T-helper 17 cell (primary cell): Measurements from ENCODE around the gene KIAA0513. TPM values are rescaled to one million over a fixed set of nuclear protein-coding genes. Genes with fewer than 3 reads are reported as not detected.
"Not testable (repeated sequence)": the region's sequence is repeated elsewhere in the genome, so short reads cannot be mapped to it uniquely, and the experiment has no call there.

Experiments
- ATAC-seq: fragments of 150-1000 bp; cut with Tn5 transposase; 2 replicates; pipeline ENCODE4 v1.10.0; 2021; ENCODE audit warnings: mild to moderate bottlenecking, moderate library complexity
- DNase-seq, 3 donors: peaks; one replicate each; pipeline versions ENCODE4 v3.0.0 to v3.0.0-alpha.2; 2020 to 2021
- H3K9me3 ChIP-seq: one replicate; pipeline ENCODE4 v1.7.0; 2013; ENCODE audit warnings: low read length, mild to moderate bottlenecking; ENCODE audit not compliant: control insufficient read depth, poor library complexity, severe bottlenecking
- H3K27ac Mint-ChIP-seq: one replicate; pipeline ENCODE4 v1.8.0; 2022; ENCODE audit warnings: mild to moderate bottlenecking, moderate library complexity, mixed read lengths
- H3K27me3 Mint-ChIP-seq: one replicate; pipeline ENCODE4 v1.8.0; 2022; ENCODE audit warnings: mixed read lengths
- H3K36me3 Mint-ChIP-seq: one replicate; pipeline ENCODE4 v1.8.0; 2022; ENCODE audit warnings: low read depth, mixed read lengths
- H3K4me1 Mint-ChIP-seq: one replicate; pipeline ENCODE4 v1.8.0; 2022; ENCODE audit warnings: mild to moderate bottlenecking, mixed read lengths
- H3K4me3 Mint-ChIP-seq: one replicate; pipeline ENCODE4 v1.8.0; 2022; ENCODE audit warnings: mild to moderate bottlenecking, moderate library complexity, mixed read lengths
- total RNA-seq, 4 donors: library from RNA in 2 of 4; stranded (reverse) in 2 of 4; gene quantifications; one replicate each; pipeline ENCODE4 v1.2.3 and lab custom pipeline; 2022 to 2026

KIAA0513 gene
- total RNA-seq, 2 donors from 2014 or later, result 8.1 to 35.0 TPM

DNA sequence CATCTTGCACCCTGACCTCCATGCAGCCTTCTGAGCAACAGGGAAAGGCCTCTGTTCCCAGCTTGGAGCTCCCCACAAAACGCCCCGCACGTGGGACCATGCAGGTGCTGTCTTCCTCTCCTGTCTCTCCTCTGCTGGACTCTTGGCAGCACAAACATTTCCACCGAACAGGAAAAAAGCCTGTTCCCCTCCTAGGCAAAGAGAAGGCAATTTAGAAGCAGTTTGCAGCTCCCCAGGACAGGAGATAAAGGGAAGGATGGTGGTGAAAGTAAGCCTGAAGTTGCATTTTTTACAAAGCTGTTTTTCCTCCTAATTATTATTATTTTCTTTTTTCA, 92.4 kb downstream of the KIAA0513 start:
- no peaks in the 10 kb centered on the region for H3K9me3 ChIP-seq
- peaks cover 5% of the 10 kb centered on the region for H3K4me1 Mint-ChIP-seq
- DNase-seq (no peak), ATAC-seq (no peak)
- H3K36me3 Mint-ChIP-seq, result no peaks in the 10 kb centered on the region
- H3K4me3 Mint-ChIP-seq, result no peak overlapping the region
- no peaks in the 10 kb centered on the region for H3K27me3 Mint-ChIP-seq
- H3K27ac Mint-ChIP-seq, result no peak overlapping the region

DNA sequence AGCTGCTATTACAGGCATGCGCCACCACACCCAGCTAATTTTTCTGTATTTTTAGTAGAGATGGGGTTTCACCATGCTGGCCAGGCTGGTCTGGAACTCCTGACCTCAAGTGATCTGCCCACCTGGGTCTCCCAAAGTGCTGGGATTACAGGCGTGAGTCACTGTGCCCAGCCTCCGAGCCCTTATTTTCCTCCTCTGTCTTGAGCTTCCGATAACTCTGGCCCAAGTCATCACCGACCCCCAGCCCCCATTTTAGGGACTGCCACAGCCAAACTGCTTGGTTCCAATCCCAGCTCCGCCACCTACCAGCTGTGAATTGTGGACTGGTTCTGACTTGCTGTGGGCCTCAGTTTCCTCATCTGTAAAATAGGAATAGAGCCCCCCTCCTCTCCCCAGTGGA, 95.8 kb downstream of the KIAA0513 start:
- H3K4me1 Mint-ChIP-seq, H3K27me3 Mint-ChIP-seq, H3K4me3 Mint-ChIP-seq, H3K36me3 Mint-ChIP-seq, DNase-seq, ATAC-seq, H3K9me3 ChIP-seq, H3K27ac Mint-ChIP-seq: not testable (repeated sequence)

DNA sequence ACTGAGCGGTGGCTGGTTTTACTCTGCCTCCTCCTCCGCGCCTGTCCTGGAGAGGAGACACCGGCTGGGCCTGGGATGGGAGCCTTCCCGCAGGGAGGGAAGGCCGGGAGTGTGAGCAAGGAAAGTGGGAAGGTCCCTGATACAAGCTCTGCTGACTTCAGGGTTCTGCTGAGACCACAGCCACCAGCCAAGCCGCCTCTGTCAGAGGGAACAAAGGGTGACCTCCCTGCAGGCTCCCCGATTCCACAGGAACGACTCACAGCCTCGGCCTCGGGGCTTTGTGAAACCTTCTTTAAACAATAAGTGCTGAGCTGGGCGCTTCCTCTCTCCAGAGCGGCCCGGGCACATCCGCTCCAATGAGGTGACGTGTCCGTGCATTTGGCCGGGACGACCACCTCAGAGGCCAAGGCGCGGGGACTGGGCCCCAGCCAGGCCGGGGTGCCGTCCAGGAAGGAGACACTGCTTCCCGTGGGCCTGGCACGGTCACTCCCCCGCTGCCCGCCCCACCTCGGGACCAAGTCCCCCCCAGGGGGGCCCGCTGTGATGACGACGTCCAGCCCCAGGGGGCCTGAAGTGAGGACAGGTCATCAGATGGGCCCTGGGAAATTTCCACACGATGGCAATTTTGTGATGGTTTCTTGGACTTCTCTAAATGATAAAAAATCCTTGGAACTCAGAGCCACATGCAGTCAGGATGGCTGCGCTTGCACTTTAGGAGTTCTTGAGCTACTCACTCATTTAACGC, 96.5 kb downstream of the KIAA0513 start:
- no peaks in the 10 kb centered on the region for H3K27me3 Mint-ChIP-seq
- no peaks in the 10 kb centered on the region for H3K36me3 Mint-ChIP-seq
- no peak overlapping the region for H3K4me3 Mint-ChIP-seq
- H3K9me3 ChIP-seq, result no peaks in the 10 kb centered on the region
- H3K27ac Mint-ChIP-seq, result no peak overlapping the region
- H3K4me1 Mint-ChIP-seq, result peaks cover 3% of the 10 kb centered on the region
- ATAC-seq (no peak), DNase-seq (no peak)

DNA sequence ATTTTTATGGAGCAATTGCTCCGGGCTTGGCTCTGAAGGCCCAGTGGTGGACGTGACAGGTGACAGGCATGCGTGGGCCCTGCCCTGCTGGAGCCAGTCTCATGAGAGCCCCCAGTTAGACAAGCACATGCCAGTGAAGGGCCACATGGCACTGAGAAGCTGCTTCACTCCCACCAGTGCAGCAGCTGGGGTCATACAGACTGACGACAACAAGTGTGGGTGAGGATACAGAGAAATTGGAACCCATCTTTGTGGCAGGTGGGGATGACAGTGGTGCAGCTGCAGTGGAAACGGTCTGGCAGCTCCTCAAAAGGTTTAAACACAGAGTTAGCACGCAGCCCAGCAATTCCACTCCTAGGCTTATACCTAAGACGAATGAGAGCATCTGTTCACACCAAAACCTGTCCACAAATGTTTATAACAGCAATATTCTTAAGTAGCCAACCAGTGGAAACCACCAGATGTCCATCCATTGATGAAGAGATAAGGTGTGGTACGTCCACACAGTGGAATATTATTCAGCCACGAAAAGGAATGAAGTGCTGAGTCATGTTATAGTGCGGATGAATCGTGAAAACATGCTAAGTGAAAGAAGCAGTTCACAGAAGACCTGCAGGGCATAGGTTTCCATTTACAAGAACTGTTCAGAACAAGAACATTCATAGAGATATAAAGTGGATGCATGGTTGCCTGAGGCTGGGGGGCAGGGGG, 97.2 kb downstream of the KIAA0513 start:
- H3K27ac Mint-ChIP-seq, result no peak overlapping the region
- no peak for DNase-seq
- H3K9me3 ChIP-seq, result no peaks in the 10 kb centered on the region
- H3K4me3 Mint-ChIP-seq, result no peak overlapping the region
- no peaks in the 10 kb centered on the region for H3K27me3 Mint-ChIP-seq
- ATAC-seq, result no peak
- peaks cover 3% of the 10 kb centered on the region for H3K4me1 Mint-ChIP-seq
- no peaks in the 10 kb centered on the region for H3K36me3 Mint-ChIP-seq

DNA sequence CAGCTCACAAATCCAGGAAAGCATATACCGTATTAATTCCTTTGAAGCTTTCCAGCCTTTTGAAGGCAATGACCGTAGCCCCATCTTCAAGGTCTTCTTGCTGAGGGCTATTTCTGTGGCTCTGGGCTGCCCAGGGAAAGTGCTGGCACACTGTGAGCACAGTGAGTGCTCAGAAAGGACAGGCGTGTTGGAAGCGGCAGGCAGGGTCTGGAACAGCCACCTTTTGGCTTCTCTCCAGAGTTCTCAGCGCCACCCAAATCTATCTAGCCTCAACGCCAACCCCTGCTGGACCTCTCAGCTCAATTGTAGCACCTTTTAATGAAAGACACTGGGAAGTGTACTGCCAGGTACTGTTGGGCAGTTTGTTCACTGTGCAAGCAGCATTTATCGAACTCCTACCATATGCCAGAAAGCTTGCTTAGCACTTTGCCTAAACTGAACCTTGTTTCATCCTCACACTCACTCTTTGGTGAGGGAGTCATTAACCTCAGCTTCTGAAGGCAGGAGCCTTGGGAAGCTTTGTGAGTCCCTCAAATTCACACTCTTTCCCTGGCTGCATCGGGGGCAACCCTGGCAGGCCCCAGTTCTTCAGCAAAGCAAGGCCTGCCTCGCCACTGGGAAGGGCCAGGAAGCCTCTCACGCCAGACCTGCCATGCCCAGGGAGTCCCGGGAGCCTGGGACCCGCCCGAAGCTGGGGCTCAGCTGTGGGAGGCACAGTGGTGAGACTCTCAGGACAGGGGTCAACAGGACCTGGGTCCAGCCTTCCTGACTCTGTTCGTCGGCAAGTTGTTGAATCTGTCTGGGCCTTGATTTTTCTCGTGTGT, 98.2 kb downstream of the KIAA0513 start:
- DNase-seq (no peak), ATAC-seq (no peak)
- Mint-ChIP-seq H3K27me3 (no peaks in the 10 kb centered on the region), H3K27ac (no peak overlapping the region), H3K36me3 (no peaks in the 10 kb centered on the region), H3K4me3 (no peak overlapping the region), H3K4me1 (peaks cover 3% of the 10 kb centered on the region)
- no peaks in the 10 kb centered on the region for H3K9me3 ChIP-seq

- ATAC-seq (no peak), DNase-seq (no peak)
- peaks cover 3% of the 10 kb centered on the region for H3K4me1 Mint-ChIP-seq
- no peak overlapping the region for H3K4me3 Mint-ChIP-seq
- H3K9me3 ChIP-seq, result no peaks in the 10 kb centered on the region
- no peak overlapping the region for H3K27ac Mint-ChIP-seq
- no peaks in the 10 kb centered on the region for H3K36me3 Mint-ChIP-seq
- H3K27me3 Mint-ChIP-seq, result no peaks in the 10 kb centered on the region
Observed at GRCh38 chr16:85126394-85126704, 98.8 kb downstream of the KIAA0513 start.

DNA sequence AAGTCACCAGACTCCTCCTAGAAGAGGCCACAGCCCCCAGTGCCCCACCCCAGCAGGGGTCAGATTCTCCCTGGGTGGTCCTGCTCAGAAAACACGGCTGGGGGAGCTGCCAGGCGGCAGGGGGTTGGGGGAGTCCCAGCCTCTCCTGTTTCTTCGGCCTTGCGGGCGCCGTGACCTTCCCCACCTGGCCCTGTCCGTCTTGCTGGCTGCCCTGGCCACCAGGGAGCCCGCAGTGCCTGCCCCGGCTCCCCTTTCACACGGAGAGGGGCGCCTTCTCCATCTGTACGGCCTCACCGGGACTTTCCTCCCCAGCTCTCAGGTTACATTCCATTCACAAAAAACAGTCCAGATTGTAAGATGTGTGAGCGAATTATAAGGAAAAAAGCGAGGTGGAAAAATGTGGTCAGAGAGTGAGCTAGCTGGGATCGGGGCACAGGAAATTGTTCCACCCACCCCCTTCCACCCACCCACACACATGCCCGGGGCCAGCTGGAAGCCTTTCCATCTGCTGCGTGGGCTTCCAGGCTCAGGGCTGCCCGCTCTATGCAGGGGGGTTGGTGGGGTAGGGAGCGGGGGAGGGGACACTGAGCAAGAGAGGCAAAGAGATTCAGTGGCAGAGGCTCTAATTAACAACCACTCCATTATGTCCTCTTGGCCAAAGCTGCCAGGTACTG, 99.2 kb downstream of the KIAA0513 start:
- Mint-ChIP-seq H3K27me3 (no peaks in the 10 kb centered on the region), H3K4me1 (peaks cover 3% of the 10 kb centered on the region), H3K4me3 (no peak overlapping the region), H3K36me3 (no peaks in the 10 kb centered on the region), H3K27ac (no peak overlapping the region)
- H3K9me3 ChIP-seq, result no peaks in the 10 kb centered on the region
- no peak for ATAC-seq
- no peak for DNase-seq

DNA sequence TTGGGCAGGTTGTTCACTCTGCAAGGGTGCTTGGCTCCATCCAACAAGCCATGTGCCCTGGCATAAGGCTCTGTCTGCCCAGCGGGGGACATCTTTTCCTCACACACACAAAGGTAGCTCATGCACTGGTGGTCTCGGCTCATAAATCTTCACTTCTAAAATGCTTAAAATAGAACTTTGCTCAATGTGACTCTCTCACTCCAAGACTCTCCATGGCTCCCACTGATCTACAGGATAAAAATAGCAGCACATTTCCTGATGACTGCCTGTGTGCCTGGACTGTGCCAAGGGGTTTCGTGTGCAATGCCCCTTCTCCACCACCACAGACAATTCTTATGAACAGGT, 99.8 kb downstream of the KIAA0513 start:
- ATAC-seq (no peak), DNase-seq (no peak)
- H3K9me3 ChIP-seq, result no peaks in the 10 kb centered on the region
- no peak overlapping the region for H3K4me3 Mint-ChIP-seq
- H3K27me3 Mint-ChIP-seq, result no peaks in the 10 kb centered on the region
- H3K27ac Mint-ChIP-seq, result no peak overlapping the region
- no peaks in the 10 kb centered on the region for H3K36me3 Mint-ChIP-seq
- H3K4me1 Mint-ChIP-seq, result peaks cover 3% of the 10 kb centered on the region

DNA sequence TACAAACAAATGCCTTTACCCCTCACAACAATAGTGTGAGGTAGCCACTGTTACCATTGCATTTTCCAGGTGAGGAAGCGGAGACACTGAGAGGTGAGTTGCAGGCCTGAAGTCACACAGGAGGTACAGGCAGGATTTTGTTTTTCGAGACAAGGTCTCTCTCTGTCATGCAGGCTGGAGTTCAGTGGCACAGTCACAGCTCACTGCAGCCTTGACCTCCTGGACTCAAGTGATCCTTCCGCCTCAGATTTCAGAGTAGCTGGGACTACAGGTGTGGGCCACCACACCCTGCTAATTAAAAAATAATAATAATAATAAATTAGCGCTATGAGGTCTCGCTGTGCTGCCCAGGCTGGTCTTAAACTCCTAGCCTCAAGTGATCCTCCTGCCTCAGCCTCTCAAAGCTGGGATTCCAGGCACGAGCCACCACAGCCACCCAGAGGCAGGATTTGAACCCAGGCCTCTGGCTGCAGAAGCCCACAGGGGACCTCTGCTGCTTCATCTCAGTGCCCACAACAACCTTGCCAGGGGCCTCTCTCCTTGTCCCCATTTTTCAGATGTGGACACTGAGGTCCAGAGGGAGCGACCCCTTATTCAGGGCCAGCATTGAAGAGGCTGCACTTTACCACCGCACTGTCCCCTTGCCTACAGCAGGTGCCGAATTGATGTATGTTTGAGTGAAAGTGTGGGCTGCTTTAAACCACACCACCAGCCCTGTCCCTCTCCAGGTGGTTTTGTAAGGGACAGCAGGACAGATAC, 100.7 kb downstream of the KIAA0513 start:
- Mint-ChIP-seq H3K4me3 (no peak overlapping the region), H3K27me3 (no peaks in the 10 kb centered on the region), H3K36me3 (no peaks in the 10 kb centered on the region), H3K27ac (no peak overlapping the region), H3K4me1 (peaks cover 3% of the 10 kb centered on the region)
- ATAC-seq, result no peak
- no peak for DNase-seq
- H3K9me3 ChIP-seq, result no peaks in the 10 kb centered on the region

DNA sequence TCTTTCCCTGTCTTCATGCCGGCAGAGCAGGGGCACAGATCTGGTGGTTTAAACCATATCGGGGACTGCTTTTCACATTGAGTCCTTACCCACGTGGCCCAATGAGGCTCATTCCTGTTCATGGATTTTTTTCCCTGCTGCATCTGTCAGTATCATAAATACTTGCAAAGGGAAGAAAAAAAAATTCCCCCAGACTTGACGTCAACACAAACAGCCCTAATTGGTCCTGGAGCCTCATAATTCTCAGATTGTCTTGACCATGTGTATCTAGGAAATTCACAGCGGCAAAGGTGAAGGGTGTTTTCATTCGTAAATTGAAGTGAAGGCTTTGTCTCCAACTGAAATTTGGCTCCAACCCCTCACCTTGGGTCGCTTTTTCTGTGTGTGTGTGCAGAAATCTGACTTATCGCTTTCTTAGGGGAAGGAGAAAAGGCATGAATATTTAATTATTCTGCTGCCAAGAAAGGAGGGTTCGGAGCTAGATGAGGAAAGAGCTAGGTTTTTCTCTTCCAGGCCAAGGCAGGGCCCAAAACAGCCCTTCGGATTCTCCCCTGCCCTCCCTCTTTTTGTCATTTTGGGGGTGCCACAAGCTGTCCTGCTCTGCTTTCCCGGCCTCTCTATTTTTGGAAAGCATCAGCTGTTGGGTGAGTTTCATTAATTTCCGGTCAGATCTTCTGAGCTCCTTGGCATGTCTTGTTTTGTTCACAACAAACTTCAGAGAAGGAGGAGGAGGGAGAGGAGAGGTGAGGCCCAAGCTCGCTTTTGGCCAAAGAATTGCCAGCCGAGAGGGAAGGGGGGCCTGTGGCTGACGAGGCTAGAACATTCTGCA, 102.5 kb downstream of the KIAA0513 start:
- DNase-seq (no peak), ATAC-seq (no peak)
- H3K4me3 Mint-ChIP-seq, result no peak overlapping the region
- no peaks in the 10 kb centered on the region for H3K9me3 ChIP-seq
- H3K27ac Mint-ChIP-seq, result no peak overlapping the region
- H3K27me3 Mint-ChIP-seq, result no peaks in the 10 kb centered on the region
- H3K36me3 Mint-ChIP-seq, result no peaks in the 10 kb centered on the region
- no peaks in the 10 kb centered on the region for H3K4me1 Mint-ChIP-seq

- H3K9me3 ChIP-seq, result no peaks in the 10 kb centered on the region
- Mint-ChIP-seq H3K4me1 (no peaks in the 10 kb centered on the region), H3K27ac (no peak overlapping the region), H3K4me3 (no peak overlapping the region), H3K36me3 (no peaks in the 10 kb centered on the region), H3K27me3 (peaks cover 2% of the 10 kb centered on the region)
- DNase-seq (no peak), ATAC-seq (no peak)
Observed at GRCh38 chr16:85130705-85131028, 103.1 kb downstream of the KIAA0513 start.

DNA sequence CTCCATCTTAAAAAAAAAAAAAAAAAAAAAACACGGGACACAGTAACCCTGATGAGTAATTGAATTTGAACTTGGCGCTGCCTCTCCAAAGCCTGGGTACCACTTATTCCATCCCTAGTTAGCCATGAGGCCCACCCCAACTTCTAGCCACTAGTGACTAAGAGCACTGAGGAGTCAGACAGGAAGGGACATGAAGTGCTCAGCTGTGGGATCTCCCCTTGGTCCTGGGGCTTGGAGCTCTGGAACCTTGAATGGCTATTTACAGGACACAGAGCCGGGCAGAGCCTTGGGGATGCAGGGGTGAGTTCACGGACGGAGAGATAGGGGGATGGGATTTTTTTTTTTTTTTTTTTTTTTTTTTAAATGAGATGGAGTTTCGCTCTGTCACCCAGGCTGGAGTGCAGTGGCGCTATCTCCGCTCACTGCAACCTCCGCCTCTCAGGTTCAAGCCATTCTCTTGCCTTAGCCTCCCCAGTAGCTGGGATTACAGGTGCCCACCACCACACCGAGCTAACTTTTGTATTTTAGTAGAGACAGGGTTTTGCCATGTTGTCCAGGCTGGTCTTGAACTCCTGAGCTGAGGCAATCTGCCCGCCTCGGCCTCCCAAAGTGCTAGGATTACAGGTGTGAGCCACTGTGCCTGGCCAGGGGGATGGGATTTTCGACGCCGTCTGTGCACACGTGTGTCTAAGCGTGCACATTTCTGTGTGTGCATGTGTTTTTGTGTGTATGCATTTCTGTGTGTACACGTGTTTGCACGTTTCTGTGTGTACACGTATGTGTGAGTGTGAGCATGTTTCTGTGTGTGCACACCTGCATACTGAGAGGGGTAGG, 105.1 kb downstream of the KIAA0513 start:
- H3K9me3 ChIP-seq, result no peaks in the 10 kb centered on the region
- DNase-seq (no peak), ATAC-seq (no peak)
- H3K4me1 Mint-ChIP-seq, result peaks cover 5% of the 10 kb centered on the region
- no peak overlapping the region for H3K27ac Mint-ChIP-seq
- no peak overlapping the region for H3K4me3 Mint-ChIP-seq
- peaks cover 17% of the 10 kb centered on the region for H3K27me3 Mint-ChIP-seq
- H3K36me3 Mint-ChIP-seq, result peaks cover under 1% of the 10 kb centered on the region
